Adrenal gland (tissue), 5 donors: ENCODE data around the gene SLC38A2.

Experiments
- CTCF ChIP-seq, 6 experiments: fragments of 450-650 bp in 4 of 6; fragments of 200-600 bp in 2 of 6; sonication (generic) in 1 of 6; IDR thresholded peaks; 1 replicate in 5 of 6; 2 replicates in 1 of 6; pipeline versions ENCODE4 v1.5.1 to v1.8.0; 2016 to 2021; ENCODE audit warnings: antibody characterized with exemption in 6 of 6, mild to moderate bottlenecking in 2 of 6, moderate library complexity in 1 of 6
- POLR2A ChIP-seq, 2 donors: fragments of 450-650 bp; IDR thresholded peaks; one replicate each; pipeline ENCODE4 v1.6.1; 2017; ENCODE audit warnings: antibody characterized with exemption in 2 of 2, mild to moderate bottlenecking in 2 of 2, moderate library complexity in 1 of 2
- donor health status: DM: no; HTN: no; CAD: no.

- no peak for TF ChIP-seq POLR2A (IDR thresholded peaks at IDR 0.05)
- no peak for TF ChIP-seq CTCF (IDR thresholded peaks at IDR 0.05)
Measured at GRCh38 chr12:46358325-46358700, 14.3 kb downstream of the SLC38A2 start.
